T-helper 1 cell treated with Interleukin-12 subunit alpha and Interleukin-12 subunit beta and Interleukin-4 antibody, amounts not matched to agents 30 ng/mL and 1 ng/mL, for 36 hours (primary cell): ENCODE results near the gene GALNT18. TPM values are rescaled to one million over a fixed set of nuclear protein-coding genes. Genes with fewer than 3 reads are reported as not detected.

Source experiments
- intact Hi-C: fragments of 100-400 bp; cut with micrococcal nuclease; formaldehyde crosslinking; loops from one replicate; pipeline ENCODE4 v1.15.1; 2024
- total RNA-seq: library from RNA; stranded (reverse); gene quantifications from 2 replicates; pipeline ENCODE4 v1.2.3, GENCODE V29; 2022

GALNT18 gene
- total RNA-seq, 1 donor from 2014 or later, result 1.5 TPM

- intact Hi-C loops, result no loop called here
Measured at GRCh38 chr11:11320825-11321224, 301.0 kb downstream of the GALNT18 start.

- intact Hi-C loops, result no loop called here
Measured at GRCh38 chr11:11318961-11319360, 302.8 kb downstream of the GALNT18 start.

- intact Hi-C loops, result no loop called here
Measured at GRCh38 chr11:11318461-11318860, 303.3 kb downstream of the GALNT18 start.

GRCh38 chr11:11316651-11317230 is 305.1 kb downstream of the GALNT18 start:
- intact Hi-C loops, result no loop called here

- intact Hi-C loops, result no loop called here
Measured at GRCh38 chr11:11313902-11314692, 307.7 kb downstream of the GALNT18 start.

GRCh38 chr11:11313426-11313825 is 308.4 kb downstream of the GALNT18 start:
- intact Hi-C loops, result no loop called here

GRCh38 chr11:11312738-11313137 is 309.1 kb downstream of the GALNT18 start:
- intact Hi-C loops, result no loop called here

- intact Hi-C loops, result no loop called here
Measured at GRCh38 chr11:11311169-11311568, 310.6 kb downstream of the GALNT18 start.

GRCh38 chr11:11309906-11310305 is 311.9 kb downstream of the GALNT18 start:
- intact Hi-C loops, result no loop called here

- intact Hi-C loops, result no loop called here
Measured at GRCh38 chr11:11308249-11308648, 313.6 kb downstream of the GALNT18 start.

- intact Hi-C loops, result no loop called here
Measured at GRCh38 chr11:11306855-11307254, 314.9 kb downstream of the GALNT18 start.

- intact Hi-C loops, result no loop called here
Measured at GRCh38 chr11:11304550-11304949, 317.3 kb downstream of the GALNT18 start.

- intact Hi-C loops, result no loop called here
Measured at GRCh38 chr11:11302565-11302964, 319.2 kb downstream of the GALNT18 start.

GRCh38 chr11:11301212-11301611 is 320.6 kb downstream of the GALNT18 start:
- intact Hi-C loops, result no loop called here

GRCh38 chr11:11297578-11297977 is 324.2 kb downstream of the GALNT18 start:
- intact Hi-C loops, result no loop called here

GRCh38 chr11:11296434-11296833 is 325.4 kb downstream of the GALNT18 start:
- intact Hi-C loops, result no loop called here

- intact Hi-C loops, result no loop called here
Measured at GRCh38 chr11:11294551-11294855, 327.3 kb downstream of the GALNT18 start.

GRCh38 chr11:11293798-11294550 is 327.8 kb downstream of the GALNT18 start:
- intact Hi-C loops, result no loop called here

- intact Hi-C loops, result no loop called here
Measured at GRCh38 chr11:11292839-11293238, 329.0 kb downstream of the GALNT18 start.

GRCh38 chr11:11291041-11292015 is 330.5 kb downstream of the GALNT18 start:
- intact Hi-C loops, result no loop called here

- intact Hi-C loops, result no loop called here
Measured at GRCh38 chr11:11290354-11290753, 331.5 kb downstream of the GALNT18 start.
